ENCODE measurements around the gene SIRT7. TPM values are rescaled to one million over a fixed set of nuclear protein-coding genes. Genes with fewer than 3 reads are reported as not detected.

Gene SIRT7
- total RNA-seq, 1 donor from 2014 or later: 30.2 TPM

DNA sequence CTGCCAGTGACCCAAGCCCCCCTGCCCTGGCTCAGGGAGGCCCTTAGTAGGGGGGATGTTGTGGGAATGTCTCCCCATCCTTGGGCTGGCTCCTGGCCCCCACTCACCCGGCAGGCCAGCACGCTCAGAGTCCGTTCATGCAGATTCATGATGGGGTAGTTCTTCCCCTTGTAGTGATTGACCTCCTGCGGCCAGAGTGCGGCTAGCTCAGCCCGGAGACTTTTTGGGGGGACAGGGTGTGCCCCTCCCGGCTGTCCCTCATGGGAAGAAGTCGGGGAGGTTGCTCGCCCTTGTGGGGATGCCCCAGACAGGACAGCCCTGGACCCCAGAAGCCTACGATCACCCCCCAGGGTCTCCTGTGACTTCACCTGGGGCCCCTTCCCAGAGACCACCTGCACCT lies 12.0 kb downstream of the SIRT7 start:
- FAIRE-seq: no peak

DNA sequence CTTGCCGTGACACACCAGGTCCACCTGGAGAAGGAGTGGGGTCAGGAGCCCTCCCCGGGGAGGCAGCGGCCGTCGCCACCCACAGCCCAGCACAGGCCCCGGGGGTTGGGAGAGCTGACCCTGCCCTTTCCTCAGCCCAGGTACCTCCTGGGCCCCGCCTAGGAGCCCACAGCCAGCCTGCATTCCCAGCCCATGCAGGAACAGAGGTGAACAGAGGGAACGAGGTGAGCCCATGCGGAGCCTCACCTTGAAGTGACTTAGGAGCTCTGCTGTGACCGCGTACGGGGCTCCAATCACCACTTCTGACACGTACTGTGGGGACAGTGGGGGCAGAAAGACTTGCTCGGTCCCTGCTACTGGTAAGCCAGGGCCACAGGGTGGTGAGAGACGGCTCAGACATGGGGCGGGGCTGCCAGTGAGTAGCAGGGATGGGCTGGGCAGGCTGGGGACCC lies 12.5 kb downstream of the SIRT7 start:
- Histone ChIP-seq H3K9me3 (ENCODE audit: insufficient read depth, low read depth, low read length) (no peaks in the 10 kb centered on the region), H4K20me1 (ENCODE audit: insufficient read depth, low read length) (peaks cover 26% of the 10 kb centered on the region), H3K4me2 (ENCODE audit: low read length) (no peak overlapping the region), H3K4me1 (ENCODE audit: insufficient read depth, low read length) (peaks cover 8% of the 10 kb centered on the region), H3K27me3 (ENCODE audit: insufficient read depth, low read length) (no peaks in the 10 kb centered on the region), H3K36me3 (ENCODE audit: insufficient read depth, low read length) (no peaks in the 10 kb centered on the region), H3K4me3 (ENCODE audit: insufficient read depth, low read depth, low read length) (no peak overlapping the region), H2AFZ (ENCODE audit: low read depth, low read length) (no peak overlapping the region), H3K9ac (ENCODE audit: low read length) (no peak overlapping the region), H3K79me2 (ENCODE audit: insufficient read depth, low read length) (peaks cover 6% of the 10 kb centered on the region), H3K27ac (ENCODE audit: low read depth, low read length) (no peak overlapping the region)
- Mint-ChIP-seq H3K9me3 (ENCODE audit: unreplicated experiment) (no peaks in the 10 kb centered on the region), H3K27me3 (ENCODE audit: low read depth, unreplicated experiment) (no peaks in the 10 kb centered on the region), H3K27ac (ENCODE audit: unreplicated experiment) (no peak overlapping the region), H3K4me1 (ENCODE audit: low read depth, unreplicated experiment) (peaks cover 2% of the 10 kb centered on the region), H3K4me3 (ENCODE audit: unreplicated experiment) (no peak overlapping the region), H3K36me3 (ENCODE audit: low read depth, unreplicated experiment) (peaks cover 3% of the 10 kb centered on the region)
- FAIRE-seq (no peak), DNase-seq (ENCODE audit: low read depth) (no peak)
- TF ChIP-seq, protein P1, sequence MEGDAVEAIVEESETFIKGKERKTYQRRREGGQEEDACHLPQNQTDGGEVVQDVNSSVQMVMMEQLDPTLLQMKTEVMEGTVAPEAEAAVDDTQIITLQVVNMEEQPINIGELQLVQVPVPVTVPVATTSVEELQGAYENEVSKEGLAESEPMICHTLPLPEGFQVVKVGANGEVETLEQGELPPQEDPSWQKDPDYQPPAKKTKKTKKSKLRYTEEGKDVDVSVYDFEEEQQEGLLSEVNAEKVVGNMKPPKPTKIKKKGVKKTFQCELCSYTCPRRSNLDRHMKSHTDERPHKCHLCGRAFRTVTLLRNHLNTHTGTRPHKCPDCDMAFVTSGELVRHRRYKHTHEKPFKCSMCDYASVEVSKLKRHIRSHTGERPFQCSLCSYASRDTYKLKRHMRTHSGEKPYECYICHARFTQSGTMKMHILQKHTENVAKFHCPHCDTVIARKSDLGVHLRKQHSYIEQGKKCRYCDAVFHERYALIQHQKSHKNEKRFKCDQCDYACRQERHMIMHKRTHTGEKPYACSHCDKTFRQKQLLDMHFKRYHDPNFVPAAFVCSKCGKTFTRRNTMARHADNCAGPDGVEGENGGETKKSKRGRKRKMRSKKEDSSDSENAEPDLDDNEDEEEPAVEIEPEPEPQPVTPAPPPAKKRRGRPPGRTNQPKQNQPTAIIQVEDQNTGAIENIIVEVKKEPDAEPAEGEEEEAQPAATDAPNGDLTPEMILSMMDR (IDR thresholded peaks at IDR 0.05; ENCODE audit: insufficient read depth, low read depth, low read length): no peak
- TF ChIP-seq EZH2 (IDR thresholded peaks at IDR 0.05; ENCODE audit: insufficient read depth, low read length): no peak

More for the DNA sequence above, 12.0 kb downstream of the SIRT7 start:
- Histone ChIP-seq H3K4me2 (ENCODE audit: low read length) (no peak overlapping the region), H3K27me3 (ENCODE audit: insufficient read depth, low read length) (no peaks in the 10 kb centered on the region), H3K9ac (ENCODE audit: low read length) (no peak overlapping the region), H3K4me1 (ENCODE audit: insufficient read depth, low read length) (peaks cover 10% of the 10 kb centered on the region), H3K36me3 (ENCODE audit: insufficient read depth, low read length) (no peaks in the 10 kb centered on the region), H3K27ac (ENCODE audit: low read depth, low read length) (no peak overlapping the region), H3K4me3 (ENCODE audit: insufficient read depth, low read depth, low read length) (no peak overlapping the region), H2AFZ (ENCODE audit: low read depth, low read length) (no peak overlapping the region), H3K79me2 (ENCODE audit: insufficient read depth, low read length) (peaks cover 4% of the 10 kb centered on the region), H3K9me3 (ENCODE audit: insufficient read depth, low read depth, low read length) (no peaks in the 10 kb centered on the region), H4K20me1 (ENCODE audit: insufficient read depth, low read length) (peaks cover 26% of the 10 kb centered on the region)
- H3K4me1 Mint-ChIP-seq (ENCODE audit: low read depth, unreplicated experiment): peaks cover 2% of the 10 kb centered on the region
- H3K27me3 Mint-ChIP-seq (ENCODE audit: low read depth, unreplicated experiment): no peaks in the 10 kb centered on the region
- H3K36me3 Mint-ChIP-seq (ENCODE audit: low read depth, unreplicated experiment): peaks cover 3% of the 10 kb centered on the region
- no peak for TF ChIP-seq EZH2 (IDR thresholded peaks at IDR 0.05; ENCODE audit: insufficient read depth, low read length)
- TF ChIP-seq, protein P1 (IDR thresholded peaks at IDR 0.05; ENCODE audit: insufficient read depth, low read depth, low read length): no peak
- no peak for DNase-seq (ENCODE audit: low read depth)
- H3K27ac Mint-ChIP-seq (ENCODE audit: unreplicated experiment): no peak overlapping the region
- H3K9me3 Mint-ChIP-seq (ENCODE audit: unreplicated experiment): no peaks in the 10 kb centered on the region
- H3K4me3 Mint-ChIP-seq (ENCODE audit: unreplicated experiment): no peak overlapping the region

DNA sequence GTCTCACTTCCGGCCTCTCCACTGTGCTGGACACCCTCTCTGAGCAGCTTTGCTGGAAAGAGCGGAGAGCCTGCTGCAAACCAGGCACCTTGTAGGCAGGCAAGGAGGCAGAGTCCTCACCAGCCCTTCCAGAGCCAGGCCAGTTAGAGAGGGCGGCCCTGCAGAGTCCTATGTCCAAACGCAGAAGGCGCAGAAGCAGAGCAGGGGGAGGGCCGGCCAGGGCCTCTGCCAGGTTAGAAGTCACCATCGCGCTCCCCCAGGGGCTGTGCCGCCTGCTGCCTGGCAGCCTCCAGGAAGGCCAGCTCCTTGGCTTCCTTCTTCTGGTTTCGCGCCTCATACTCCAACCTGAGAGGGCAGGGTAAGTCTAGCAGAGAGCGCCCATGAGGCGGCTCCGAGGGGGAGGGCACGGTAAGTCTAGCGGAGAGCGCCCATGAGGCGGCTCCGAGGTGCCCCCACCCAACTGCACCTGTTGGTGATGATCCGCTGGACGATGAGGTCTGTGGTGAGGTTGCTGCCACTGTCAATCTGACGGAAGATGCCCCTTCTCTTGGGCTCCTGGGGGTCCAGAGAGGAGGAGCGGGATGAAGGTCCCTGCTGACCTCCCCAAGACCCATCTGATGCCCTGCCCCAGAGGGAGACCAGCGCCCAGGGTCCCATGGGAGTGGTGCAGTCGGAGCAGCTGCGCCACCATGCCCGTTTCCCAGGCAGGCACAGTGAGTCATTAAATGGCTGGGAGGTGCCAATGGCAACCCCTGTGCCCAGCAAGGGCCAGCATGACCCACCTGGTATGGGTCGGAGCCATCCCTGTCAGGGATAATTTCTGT lies 13.2 kb downstream of the SIRT7 start:
- H3K4me1 ChIP-seq (ENCODE audit: insufficient read depth, low read length): peaks cover 8% of the 10 kb centered on the region
- no peaks in the 10 kb centered on the region for H3K9me3 ChIP-seq (ENCODE audit: insufficient read depth, low read depth, low read length)
- H3K9ac ChIP-seq (ENCODE audit: low read length): no peak overlapping the region
- peaks cover 7% of the 10 kb centered on the region for H3K36me3 Mint-ChIP-seq (ENCODE audit: low read depth, unreplicated experiment)
- H3K36me3 ChIP-seq (ENCODE audit: insufficient read depth, low read length): no peaks in the 10 kb centered on the region
- H3K4me1 Mint-ChIP-seq (ENCODE audit: low read depth, unreplicated experiment): peaks cover 2% of the 10 kb centered on the region
- H3K27me3 ChIP-seq (ENCODE audit: insufficient read depth, low read length): no peaks in the 10 kb centered on the region
- DNase-seq (ENCODE audit: low read depth) (no peak), FAIRE-seq (no peak)
- no peak overlapping the region for H3K27ac Mint-ChIP-seq (ENCODE audit: unreplicated experiment)
- no peaks in the 10 kb centered on the region for H3K27me3 Mint-ChIP-seq (ENCODE audit: low read depth, unreplicated experiment)
- peaks cover 10% of the 10 kb centered on the region for H3K79me2 ChIP-seq (ENCODE audit: insufficient read depth, low read length)
- H3K4me2 ChIP-seq (ENCODE audit: low read length): no peak overlapping the region
- H3K4me3 Mint-ChIP-seq (ENCODE audit: unreplicated experiment): no peak overlapping the region
- peaks cover 23% of the 10 kb centered on the region for H4K20me1 ChIP-seq (ENCODE audit: insufficient read depth, low read length)
- TF ChIP-seq, protein P1 (IDR thresholded peaks at IDR 0.05; ENCODE audit: insufficient read depth, low read depth, low read length): no peak
- no peak for TF ChIP-seq EZH2 (IDR thresholded peaks at IDR 0.05; ENCODE audit: insufficient read depth, low read length)
- H2AFZ ChIP-seq (ENCODE audit: low read depth, low read length): no peak overlapping the region
- no peaks in the 10 kb centered on the region for H3K9me3 Mint-ChIP-seq (ENCODE audit: unreplicated experiment)
- no peak overlapping the region for H3K4me3 ChIP-seq (ENCODE audit: insufficient read depth, low read depth, low read length)
- no peak overlapping the region for H3K27ac ChIP-seq (ENCODE audit: low read depth, low read length)
